GM12878 (cell line): ENCODE data around the gene LRRC7. TPM values are rescaled to one million over a fixed set of nuclear protein-coding genes. Genes with fewer than 3 reads are reported as not detected.

ENCODE experiments used
- ATAC-seq: fragments of 200-7000 bp; cut with Tn5 transposase; 3 replicates; pipeline ENCODE4 v1.9.1; 2020; ENCODE audit warnings: mild to moderate bottlenecking, moderate library complexity
- BruUV-seq: library from RNA; stranded (reverse); fragments of 400-500 nt; replicated peaks from 2 replicates; lab custom pipeline; 2021; lab: Mats Ljungman, UMichigan
- CTCF ChIA-PET: fragments of 300-600 bp; sonication (Branson Sonifier 250); formaldehyde crosslinking; extraction: SDS; loops from one replicate; lab custom pipeline; 2021; ENCODE audit warnings: inconsistent platforms; lab: Yijun Ruan, JAX
- POLR2A ChIA-PET: fragments of 350-600 bp; formaldehyde crosslinking; extraction: SDS; loops from one replicate; lab custom pipeline; 2021; ENCODE audit warnings: inconsistent platforms; lab: Charles Lee
- RAD21 ChIA-PET: fragments of 300-600 bp; sonication (Branson Sonifier 250); formaldehyde crosslinking; loops from one replicate; lab custom pipeline; 2023; ENCODE audit warnings: antibody characterized with exemption; ENCODE audit not compliant: unreplicated experiment; lab: Charles Lee
- SMC1A ChIA-PET: fragments of 300-600 bp; sonication (Branson Sonifier 250); formaldehyde crosslinking; loops from one replicate; lab custom pipeline; 2023; ENCODE audit not compliant: unreplicated experiment, uncharacterized antibody; lab: Charles Lee
- DNase-seq: peaks from one replicate; pipeline ENCODE4 v3.0.0-alpha.2; 2011; ENCODE audit warnings: low read depth, low spot score
- FAIRE-seq: peaks from 3 replicates; lab custom pipeline; 2011; peaks lifted over from hg19 to GRCh38; lab: Jason Lieb, UNC
- H2AFZ ChIP-seq: 2 replicates; pipeline ENCODE4 v1.6.0; 2011; ENCODE audit warnings: low read depth, low read length, control low read depth; ENCODE audit not compliant: control insufficient read depth
- H3K27ac ChIP-seq: 2 replicates; pipeline ENCODE4 v1.5.1; 2011; ENCODE audit warnings: control low read depth; ENCODE audit not compliant: control insufficient read depth, insufficient read depth
- H3K27me3 ChIP-seq, 2 experiments: replicated peaks in 1 of 2; 2 replicates each; pipeline versions ENCODE4 v1.6.0 to v1.6.1; 2011; ENCODE audit warnings: low read length in 1 of 2; ENCODE audit not compliant: control insufficient read depth in 2 of 2, insufficient read depth in 2 of 2
- H3K36me3 ChIP-seq, 2 experiments: 2 replicates each; pipeline ENCODE4 v1.5.1; 2011; ENCODE audit warnings: low read length in 1 of 2; ENCODE audit not compliant: control insufficient read depth in 2 of 2, insufficient read depth in 2 of 2
- H3K4me1 ChIP-seq: 2 replicates; pipeline ENCODE4 v1.6.1; 2011; ENCODE audit warnings: mild to moderate bottlenecking, low read length, moderate library complexity, mixed read lengths; ENCODE audit not compliant: control insufficient read depth, insufficient read depth
- H3K4me2 ChIP-seq: 2 replicates; pipeline ENCODE4 v1.6.0; 2011; ENCODE audit warnings: control low read depth; ENCODE audit not compliant: control insufficient read depth, insufficient read depth
- H3K4me3 ChIP-seq: fragments of 200-600 bp; sonication (generic); 2 replicates; pipeline ENCODE4 v1.5.1; 2016
- H3K79me2 ChIP-seq: 2 replicates; pipeline ENCODE4 v1.6.0; 2011; ENCODE audit warnings: low read length; ENCODE audit not compliant: control insufficient read depth, insufficient read depth
- H3K9ac ChIP-seq: 2 replicates; pipeline ENCODE4 v1.8.0; 2011; ENCODE audit warnings: low read length, control low read depth, mixed read lengths; ENCODE audit not compliant: control insufficient read depth, insufficient read depth
- H3K9me3 ChIP-seq: replicated peaks from 3 replicates; pipeline ENCODE4 v1.5.1; 2011; ENCODE audit warnings: mild to moderate bottlenecking, low read length; ENCODE audit not compliant: control insufficient read depth, insufficient read depth
- H4K20me1 ChIP-seq: 2 replicates; pipeline ENCODE4 v1.6.0; 2011; ENCODE audit not compliant: control insufficient read depth, insufficient read depth
- BACH1 ChIP-seq: fragments of 450-650 bp; IDR thresholded peaks from 2 replicates; pipeline ENCODE4 v1.6.1; 2017; ENCODE audit warnings: mild to moderate bottlenecking, borderline replicate concordance
- BCL11A ChIP-seq: IDR thresholded peaks from 2 replicates; pipeline ENCODE4 v1.6.1; 2011; ENCODE audit warnings: low read depth, low read length
- CHD1 ChIP-seq: IDR thresholded peaks from 2 replicates; pipeline ENCODE4 v1.6.1; 2012; ENCODE audit warnings: low read depth, low read length, improper control_type of control experiment
- EZH2 ChIP-seq: IDR thresholded peaks from 2 replicates; pipeline ENCODE4 v1.6.1; 2012; ENCODE audit warnings: low read depth, mild to moderate bottlenecking, control low read depth, inconsistent platforms, low read length, borderline replicate concordance; ENCODE audit not compliant: control insufficient read depth
- IKZF1 ChIP-seq: fragments of 450-650 bp; conservative IDR thresholded peaks from 2 replicates; pipeline ENCODE4 v1.6.1; 2017; ENCODE audit warnings: antibody characterized with exemption, mild to moderate bottlenecking
- IRF4 ChIP-seq: IDR thresholded peaks from 2 replicates; pipeline ENCODE4 v1.6.1; 2011; ENCODE audit warnings: low read depth, low read length
- MEF2A ChIP-seq: IDR thresholded peaks from 2 replicates; pipeline ENCODE4 v1.6.1; 2011; ENCODE audit warnings: low read depth, mild to moderate bottlenecking, low read length, moderate library complexity; ENCODE audit not compliant: insufficient read depth
- MYB ChIP-seq: fragments of 150-350 bp; IDR thresholded peaks from 2 replicates; pipeline ENCODE4 v1.6.1; 2014; ENCODE audit warnings: mild to moderate bottlenecking, low read depth, low read length, borderline replicate concordance
- RAD21 ChIP-seq: IDR thresholded peaks from 2 replicates; pipeline ENCODE4 v1.6.1; 2011; ENCODE audit warnings: mild to moderate bottlenecking, low read depth, low read length, moderate library complexity; ENCODE audit not compliant: insufficient read depth
- RAD51 ChIP-seq: fragments of 450-650 bp; IDR thresholded peaks from 2 replicates; pipeline ENCODE4 v1.6.1; 2016; ENCODE audit warnings: moderate library complexity, mild to moderate bottlenecking, inconsistent platforms
- SMC3 ChIP-seq: IDR thresholded peaks from 2 replicates; pipeline ENCODE4 v1.6.1; 2011; ENCODE audit warnings: low read length, improper control_type of control experiment, borderline replicate concordance
- SREBF1 ChIP-seq: IDR thresholded peaks from 2 replicates; pipeline ENCODE4 v1.6.1; 2012; ENCODE audit warnings: mild to moderate bottlenecking, low read length
- TCF3 ChIP-seq: IDR thresholded peaks from 2 replicates; pipeline ENCODE4 v1.6.1; 2012; ENCODE audit warnings: low read depth, mild to moderate bottlenecking, low read length, borderline replicate concordance; ENCODE audit not compliant: insufficient read depth
- ZBED1 ChIP-seq: IDR thresholded peaks from 2 replicates; pipeline ENCODE4 v1.6.1; 2016; ENCODE audit warnings: borderline replicate concordance
- WGBS: methylation state at CpG from one replicate; pipeline ENCODE4 v1.1.6; 2016; ENCODE audit warnings: low lambda C conversion rate; ENCODE audit not compliant: insufficient replicate concordance, insufficient coverage; ENCODE audit errors: missing lambda C conversion rate; 5-methylcytosine and 5-hydroxymethylcytosine counted together
- in situ Hi-C: fragments of 300-500 bp; cut with MboI; formaldehyde crosslinking; loops from 9 replicates; pipeline ENCODE4 v1.14.3; 2018; ENCODE audit warnings: mixed read lengths
- intact Hi-C: fragments of 100-400 bp; cut with micrococcal nuclease; formaldehyde crosslinking; loops from one replicate; pipeline ENCODE4 v1.14.2; 2022; ENCODE audit not compliant: unreplicated experiment
- polyA plus RNA-seq, 11 experiments: library from polyadenylated mRNA; depleted of rRNA in 4 of 11; unstranded in 6 of 11; stranded (reverse) in 5 of 11; fragments of >200 nt; fragmentation: Nextera tagmentation in 4 of 11; fragmentation: Illumina TruSeq in 1 of 11; extraction: Ambion mirVana in 4 of 11; extraction: Trizol in 1 of 11; gene quantifications; 1 replicate in 1 of 11; 2 replicates in 10 of 11; pipeline versions ENCODE4 v1.2.1 to v1.2.3, GENCODE V29; 2011 to 2016; ENCODE audit warnings: inconsistent platforms in 2 of 11, missing spikeins in 2 of 11, low read depth in 1 of 11
- total RNA-seq, 4 experiments: library from RNA; depleted of rRNA in 3 of 4; stranded (reverse); fragments of >200 nt in 3 of 4; fragmentation: Illumina TruSeq in 1 of 4; extraction: Trizol in 1 of 4; gene quantifications; 2 replicates each; pipeline versions ENCODE4 v1.2.1 to v1.2.3, GENCODE V29; 2013 to 2021
- TF ChIP-seq, protein P1 (sequence below): IDR thresholded peaks from 2 replicates; pipeline ENCODE4 v1.6.1; 2012; ENCODE audit warnings: mild to moderate bottlenecking, low read depth, low read length
- TF ChIP-seq, protein P2 (sequence below), 3 experiments: IDR thresholded peaks in 2 of 3; conservative IDR thresholded peaks in 1 of 3; 2 replicates each; pipeline ENCODE4 v1.5.1; 2011; ENCODE audit warnings: low read depth in 3 of 3, low read length in 3 of 3, mild to moderate bottlenecking in 3 of 3, control low read depth in 2 of 3, moderate library complexity in 2 of 3, inconsistent platforms in 1 of 3, mixed read lengths in 1 of 3; ENCODE audit not compliant: control insufficient read depth in 2 of 3, insufficient read depth in 1 of 3; ENCODE audit errors: extremely low read depth in 1 of 3
- TF ChIP-seq, protein P3 (sequence below): fragments of 150-350 bp; IDR thresholded peaks from 2 replicates; pipeline ENCODE4 v1.6.1; 2016; ENCODE audit warnings: low read depth, low read length

Gene LRRC7
- total and polyA plus RNA-seq, 10 of the 15 experiments (the other 5 are each of a cell fraction or from before 2014, with no cell fraction given): 0.05 to 1.4 (median 0.24) TPM; not detected in 5

GRCh38 chr1:69700770-69701169 lies 133.0 kb downstream of the LRRC7 start:
- 0% methylated on average over 2 of the region's 2 CpGs for WGBS
- Histone ChIP-seq H4K20me1 (no peaks in the 10 kb centered on the region), H3K27me3 (no peaks in the 10 kb centered on the region), H2AFZ (no peak overlapping the region), H3K4me3 (no peak overlapping the region), H3K79me2 (no peaks in the 10 kb centered on the region), H3K9me3 (no peaks in the 10 kb centered on the region), H3K27ac (no peak overlapping the region), H3K4me2 (no peak overlapping the region), H3K36me3 (no peaks in the 10 kb centered on the region), H3K4me1 (no peaks in the 10 kb centered on the region), H3K9ac (no peak overlapping the region)
- in situ Hi-C loops: no loop called here
- ChIA-PET CTCF (interaction anchor here (0.9 to 1.2 kb wide), 3 partner anchors 324 to 1229 kb away, joined by 3 to 5 read pairs (median 4); no protein-coding TSS in a partner anchor), RAD21 (no interaction called here), SMC1A (no interaction called here), POLR2A (no interaction called here)
- ATAC-seq (peak; percentile 70), FAIRE-seq (no peak), DNase-seq (no peak)
- intact Hi-C loops: no loop called here
- no TSS peak for BruUV-seq
- no peak for TF ChIP-seq ZBED1
- TF ChIP-seq IRF4: no peak
- no peak for TF ChIP-seq IKZF1
- peak; percentile 41; the same call in 1 of the 2 replicates for TF ChIP-seq SMC3
- TF ChIP-seq, protein P1, sequence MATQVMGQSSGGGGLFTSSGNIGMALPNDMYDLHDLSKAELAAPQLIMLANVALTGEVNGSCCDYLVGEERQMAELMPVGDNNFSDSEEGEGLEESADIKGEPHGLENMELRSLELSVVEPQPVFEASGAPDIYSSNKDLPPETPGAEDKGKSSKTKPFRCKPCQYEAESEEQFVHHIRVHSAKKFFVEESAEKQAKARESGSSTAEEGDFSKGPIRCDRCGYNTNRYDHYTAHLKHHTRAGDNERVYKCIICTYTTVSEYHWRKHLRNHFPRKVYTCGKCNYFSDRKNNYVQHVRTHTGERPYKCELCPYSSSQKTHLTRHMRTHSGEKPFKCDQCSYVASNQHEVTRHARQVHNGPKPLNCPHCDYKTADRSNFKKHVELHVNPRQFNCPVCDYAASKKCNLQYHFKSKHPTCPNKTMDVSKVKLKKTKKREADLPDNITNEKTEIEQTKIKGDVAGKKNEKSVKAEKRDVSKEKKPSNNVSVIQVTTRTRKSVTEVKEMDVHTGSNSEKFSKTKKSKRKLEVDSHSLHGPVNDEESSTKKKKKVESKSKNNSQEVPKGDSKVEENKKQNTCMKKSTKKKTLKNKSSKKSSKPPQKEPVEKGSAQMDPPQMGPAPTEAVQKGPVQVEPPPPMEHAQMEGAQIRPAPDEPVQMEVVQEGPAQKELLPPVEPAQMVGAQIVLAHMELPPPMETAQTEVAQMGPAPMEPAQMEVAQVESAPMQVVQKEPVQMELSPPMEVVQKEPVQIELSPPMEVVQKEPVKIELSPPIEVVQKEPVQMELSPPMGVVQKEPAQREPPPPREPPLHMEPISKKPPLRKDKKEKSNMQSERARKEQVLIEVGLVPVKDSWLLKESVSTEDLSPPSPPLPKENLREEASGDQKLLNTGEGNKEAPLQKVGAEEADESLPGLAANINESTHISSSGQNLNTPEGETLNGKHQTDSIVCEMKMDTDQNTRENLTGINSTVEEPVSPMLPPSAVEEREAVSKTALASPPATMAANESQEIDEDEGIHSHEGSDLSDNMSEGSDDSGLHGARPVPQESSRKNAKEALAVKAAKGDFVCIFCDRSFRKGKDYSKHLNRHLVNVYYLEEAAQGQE: no peak
- no peak for TF ChIP-seq BCL11A
- TF ChIP-seq MEF2A: no peak
- TF ChIP-seq MYB: no peak
- no peak for TF ChIP-seq SREBF1
- TF ChIP-seq BACH1: no peak
- no peak for TF ChIP-seq EZH2
- TF ChIP-seq CHD1: no peak
- TF ChIP-seq, protein P2, sequence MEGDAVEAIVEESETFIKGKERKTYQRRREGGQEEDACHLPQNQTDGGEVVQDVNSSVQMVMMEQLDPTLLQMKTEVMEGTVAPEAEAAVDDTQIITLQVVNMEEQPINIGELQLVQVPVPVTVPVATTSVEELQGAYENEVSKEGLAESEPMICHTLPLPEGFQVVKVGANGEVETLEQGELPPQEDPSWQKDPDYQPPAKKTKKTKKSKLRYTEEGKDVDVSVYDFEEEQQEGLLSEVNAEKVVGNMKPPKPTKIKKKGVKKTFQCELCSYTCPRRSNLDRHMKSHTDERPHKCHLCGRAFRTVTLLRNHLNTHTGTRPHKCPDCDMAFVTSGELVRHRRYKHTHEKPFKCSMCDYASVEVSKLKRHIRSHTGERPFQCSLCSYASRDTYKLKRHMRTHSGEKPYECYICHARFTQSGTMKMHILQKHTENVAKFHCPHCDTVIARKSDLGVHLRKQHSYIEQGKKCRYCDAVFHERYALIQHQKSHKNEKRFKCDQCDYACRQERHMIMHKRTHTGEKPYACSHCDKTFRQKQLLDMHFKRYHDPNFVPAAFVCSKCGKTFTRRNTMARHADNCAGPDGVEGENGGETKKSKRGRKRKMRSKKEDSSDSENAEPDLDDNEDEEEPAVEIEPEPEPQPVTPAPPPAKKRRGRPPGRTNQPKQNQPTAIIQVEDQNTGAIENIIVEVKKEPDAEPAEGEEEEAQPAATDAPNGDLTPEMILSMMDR (IDR thresholded peaks at IDR 0.05 in 2 of 3, conservative IDR thresholded peaks at IDR 0.05 in 1 of 3; ENCODE audit: control insufficient read depth in 2 of 3, extremely low read depth in 1 of 3, insufficient read depth in 1 of 3, low read depth in 3 of 3, low read length in 3 of 3): peak; percentile 30 to 42 (median 34); a peak in 3 of 6 replicates
- TF ChIP-seq RAD51: no peak
- TF ChIP-seq TCF3: no peak
- TF ChIP-seq RAD21: peak; percentile 42
- TF ChIP-seq, protein P3, sequence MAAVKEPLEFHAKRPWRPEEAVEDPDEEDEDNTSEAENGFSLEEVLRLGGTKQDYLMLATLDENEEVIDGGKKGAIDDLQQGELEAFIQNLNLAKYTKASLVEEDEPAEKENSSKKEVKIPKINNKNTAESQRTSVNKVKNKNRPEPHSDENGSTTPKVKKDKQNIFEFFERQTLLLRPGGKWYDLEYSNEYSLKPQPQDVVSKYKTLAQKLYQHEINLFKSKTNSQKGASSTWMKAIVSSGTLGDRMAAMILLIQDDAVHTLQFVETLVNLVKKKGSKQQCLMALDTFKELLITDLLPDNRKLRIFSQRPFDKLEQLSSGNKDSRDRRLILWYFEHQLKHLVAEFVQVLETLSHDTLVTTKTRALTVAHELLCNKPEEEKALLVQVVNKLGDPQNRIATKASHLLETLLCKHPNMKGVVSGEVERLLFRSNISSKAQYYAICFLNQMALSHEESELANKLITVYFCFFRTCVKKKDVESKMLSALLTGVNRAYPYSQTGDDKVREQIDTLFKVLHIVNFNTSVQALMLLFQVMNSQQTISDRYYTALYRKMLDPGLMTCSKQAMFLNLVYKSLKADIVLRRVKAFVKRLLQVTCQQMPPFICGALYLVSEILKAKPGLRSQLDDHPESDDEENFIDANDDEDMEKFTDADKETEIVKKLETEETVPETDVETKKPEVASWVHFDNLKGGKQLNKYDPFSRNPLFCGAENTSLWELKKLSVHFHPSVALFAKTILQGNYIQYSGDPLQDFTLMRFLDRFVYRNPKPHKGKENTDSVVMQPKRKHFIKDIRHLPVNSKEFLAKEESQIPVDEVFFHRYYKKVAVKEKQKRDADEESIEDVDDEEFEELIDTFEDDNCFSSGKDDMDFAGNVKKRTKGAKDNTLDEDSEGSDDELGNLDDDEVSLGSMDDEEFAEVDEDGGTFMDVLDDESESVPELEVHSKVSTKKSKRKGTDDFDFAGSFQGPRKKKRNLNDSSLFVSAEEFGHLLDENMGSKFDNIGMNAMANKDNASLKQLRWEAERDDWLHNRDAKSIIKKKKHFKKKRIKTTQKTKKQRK: no peak
